Activated CD4-positive, alpha-beta T cell treated with anti-CD3 and anti-CD28 coated beads, Interleukin-2, amount 10 ng/mL, durations not matched to agents 7 days and 5 days (primary cell): ENCODE results near the gene SSR4. TPM values are rescaled to one million over a fixed set of nuclear protein-coding genes. Genes with fewer than 3 reads are reported as not detected.

Experiments
- CTCF ChIA-PET: fragments of 350-600 bp; sonication (Branson Sonifier 250); formaldehyde crosslinking; loops from one replicate; lab custom pipeline; 2021; ENCODE audit warnings: antibody characterized with exemption; lab: Charles Lee
- POLR2A ChIA-PET: fragments of 350-600 bp; sonication (Branson Sonifier 250); formaldehyde crosslinking; loops from one replicate; lab custom pipeline; 2021; ENCODE audit warnings: antibody characterized with exemption; lab: Charles Lee
- DNase-seq: peaks from one replicate; pipeline ENCODE4 v3.0.0-alpha.2; 2020
- H3K27ac Mint-ChIP-seq: one replicate; pipeline ENCODE4 v1.8.0; 2021; ENCODE audit warnings: mild to moderate bottlenecking, moderate library complexity, mixed read lengths
- H3K27me3 Mint-ChIP-seq: one replicate; pipeline ENCODE4 v1.8.0; 2021; ENCODE audit warnings: mixed read lengths
- H3K36me3 Mint-ChIP-seq: one replicate; pipeline ENCODE4 v1.8.0; 2021; ENCODE audit warnings: low read depth, mixed read lengths
- H3K4me1 Mint-ChIP-seq: one replicate; pipeline ENCODE4 v1.8.0; 2021; ENCODE audit warnings: mixed read lengths
- H3K4me3 Mint-ChIP-seq: one replicate; pipeline ENCODE4 v1.8.0; 2021; ENCODE audit warnings: mild to moderate bottlenecking, moderate library complexity, mixed read lengths
- H3K9me3 Mint-ChIP-seq: one replicate; pipeline ENCODE4 v1.8.0; 2021; ENCODE audit warnings: mixed read lengths
- total RNA-seq, 2 experiments: library from RNA; stranded (reverse); gene quantifications; one replicate each; pipeline ENCODE4 v1.2.3, GENCODE V29; 2021

SSR4 gene
- total RNA-seq, 2 experiments from 2014 or later, result 193 to 203 TPM

- CTCF ChIA-PET, result interaction anchor here (1.0 to 1.9 kb wide), 4 partner anchors 181 to 188 kb away, joined by 3 to 6 read pairs (median 4); no protein-coding TSS in a partner anchor
- Mint-ChIP-seq H3K4me3 (no peak overlapping the region), H3K9me3 (no peaks in the 10 kb centered on the region), H3K4me1 (peaks cover 8% of the 10 kb centered on the region), H3K36me3 (no peaks in the 10 kb centered on the region), H3K27me3 (no peaks in the 10 kb centered on the region), H3K27ac (no peak overlapping the region)
- DNase-seq, result no peak
- POLR2A ChIA-PET, result no interaction called here
Observed at GRCh38 chrX:153764786-153765137, 29.7 kb upstream of the SSR4 start.

GRCh38 chrX:153765138-153766079, 29.1 kb upstream of the SSR4 start:
- no peaks in the 10 kb centered on the region for H3K36me3 Mint-ChIP-seq
- no peak overlapping the region for H3K27ac Mint-ChIP-seq
- no peaks in the 10 kb centered on the region for H3K9me3 Mint-ChIP-seq
- ChIA-PET POLR2A (no interaction called here), CTCF (interaction anchor here (1.1 kb wide), 1 partner anchor 30 kb away, joined by 4 read pairs; no protein-coding TSS in a partner anchor)
- H3K4me1 Mint-ChIP-seq, result peaks cover 8% of the 10 kb centered on the region
- H3K27me3 Mint-ChIP-seq, result no peaks in the 10 kb centered on the region
- no peak overlapping the region for H3K4me3 Mint-ChIP-seq
- DNase-seq, result no peak

- no peak for DNase-seq
- no peaks in the 10 kb centered on the region for H3K9me3 Mint-ChIP-seq
- no peak overlapping the region for H3K4me3 Mint-ChIP-seq
- ChIA-PET POLR2A (no interaction called here), CTCF (interaction anchor here (1.0 to 1.1 kb wide), 2 partner anchors 31 to 182 kb away, joined by 4 read pairs; no protein-coding TSS in a partner anchor)
- H3K27ac Mint-ChIP-seq, result peak overlapping the region; percentile 54
- H3K4me1 Mint-ChIP-seq, result peaks cover 8% of the 10 kb centered on the region
- no peaks in the 10 kb centered on the region for H3K27me3 Mint-ChIP-seq
- H3K36me3 Mint-ChIP-seq, result no peaks in the 10 kb centered on the region
Observed at GRCh38 chrX:153766098-153766817, 28.2 kb upstream of the SSR4 start.

GRCh38 chrX:153766871-153767673, 27.4 kb upstream of the SSR4 start:
- peaks cover 8% of the 10 kb centered on the region for H3K4me1 Mint-ChIP-seq
- H3K36me3 Mint-ChIP-seq, result no peaks in the 10 kb centered on the region
- POLR2A ChIA-PET, result no interaction called here
- CTCF ChIA-PET, result interaction anchor here (1.0 to 1.8 kb wide), 2 partner anchors 181 to 185 kb away, joined by 4 read pairs; no protein-coding TSS in a partner anchor
- no peak for DNase-seq
- no peaks in the 10 kb centered on the region for H3K9me3 Mint-ChIP-seq
- no peak overlapping the region for H3K4me3 Mint-ChIP-seq
- no peak overlapping the region for H3K27ac Mint-ChIP-seq
- no peaks in the 10 kb centered on the region for H3K27me3 Mint-ChIP-seq

GRCh38 chrX:153767674-153768055, 26.8 kb upstream of the SSR4 start:
- Mint-ChIP-seq H3K9me3 (no peaks in the 10 kb centered on the region), H3K36me3 (no peaks in the 10 kb centered on the region)
- CTCF ChIA-PET, result interaction anchor here (1.8 kb wide), 1 partner anchor 185 kb away, joined by 4 read pairs; no protein-coding TSS in a partner anchor

GRCh38 chrX:153768311-153769157, 25.9 kb upstream of the SSR4 start:
- no peak for DNase-seq
- no peaks in the 10 kb centered on the region for H3K9me3 Mint-ChIP-seq
- H3K27ac Mint-ChIP-seq, result no peak overlapping the region
- H3K4me1 Mint-ChIP-seq, result peaks cover 8% of the 10 kb centered on the region
- no peak overlapping the region for H3K4me3 Mint-ChIP-seq
- ChIA-PET CTCF (interaction anchor here (1.8 kb wide), 1 partner anchor 184 kb away, joined by 4 read pairs; no protein-coding TSS in a partner anchor), POLR2A (no interaction called here)
- H3K27me3 Mint-ChIP-seq, result no peaks in the 10 kb centered on the region
- H3K36me3 Mint-ChIP-seq, result no peaks in the 10 kb centered on the region

More at GRCh38 chrX:153767674-153768055, 26.8 kb upstream of the SSR4 start:
- Mint-ChIP-seq H3K4me1 (peaks cover 8% of the 10 kb centered on the region), H3K4me3 (no peak overlapping the region), H3K27me3 (no peaks in the 10 kb centered on the region), H3K27ac (no peak overlapping the region)
- POLR2A ChIA-PET, result no interaction called here
- DNase-seq, result no peak

GRCh38 chrX:153769158-153769864, 25.2 kb upstream of the SSR4 start:
- Mint-ChIP-seq H3K4me3 (no peak overlapping the region), H3K27me3 (no peaks in the 10 kb centered on the region), H3K27ac (no peak overlapping the region), H3K36me3 (no peaks in the 10 kb centered on the region), H3K4me1 (peaks cover 4% of the 10 kb centered on the region), H3K9me3 (no peaks in the 10 kb centered on the region)
- DNase-seq, result no peak
- ChIA-PET POLR2A (no interaction called here), CTCF (no interaction called here)

- Mint-ChIP-seq H3K27ac (no peak overlapping the region), H3K27me3 (no peaks in the 10 kb centered on the region), H3K4me3 (no peak overlapping the region), H3K9me3 (no peaks in the 10 kb centered on the region), H3K4me1 (peaks cover 4% of the 10 kb centered on the region), H3K36me3 (no peaks in the 10 kb centered on the region)
- CTCF ChIA-PET, result no interaction called here
- POLR2A ChIA-PET, result no interaction called here
- DNase-seq, result no peak
Observed at GRCh38 chrX:153769865-153770600, 24.4 kb upstream of the SSR4 start.

- Mint-ChIP-seq H3K4me3 (no peak overlapping the region), H3K9me3 (no peaks in the 10 kb centered on the region), H3K4me1 (peaks cover 4% of the 10 kb centered on the region), H3K27me3 (no peaks in the 10 kb centered on the region), H3K36me3 (no peaks in the 10 kb centered on the region), H3K27ac (no peak overlapping the region)
- DNase-seq, result no peak
- ChIA-PET POLR2A (no interaction called here), CTCF (no interaction called here)
Observed at GRCh38 chrX:153770601-153771414, 23.7 kb upstream of the SSR4 start.
